SK-N-MC (cell line): ENCODE data around the gene IMP4.

Experiments used
- EZH2 ChIP-seq: fragments of 200-600 bp; sonication (generic); IDR thresholded peaks from one replicate; pipeline ENCODE4 v1.6.1; 2017; ENCODE audit warnings: antibody characterized with exemption
- FOXP2 ChIP-seq: optimal IDR thresholded peaks from 2 replicates; pipeline ENCODE3; 2011; ENCODE audit warnings: mild to moderate bottlenecking, moderate library complexity; ENCODE audit not compliant: insufficient read depth; ENCODE audit errors: extremely low read length, control extremely low read depth
- POLR2AphosphoS5 ChIP-seq: IDR thresholded peaks from 2 replicates; pipeline ENCODE4 v1.6.1; 2012; ENCODE audit warnings: mild to moderate bottlenecking, low read depth, low read length, borderline replicate concordance

- TF ChIP-seq EZH2 (no peak), POLR2AphosphoS5 (no peak), FOXP2 (no peak)
These were observed 23.2 kb upstream of the IMP4 start for GRCh38 chr2:130319536-130319935.
